ENCODE data around the gene TOP1.

GRCh38 chr20:41081276-41081814 is 52.7 kb downstream of the TOP1 start:
- no peak for TF ChIP-seq YY1 (IDR thresholded peaks at IDR 0.05; ENCODE audit: insufficient read depth, insufficient read length)
- no peak for TF ChIP-seq SUZ12 (IDR thresholded peaks at IDR 0.05; ENCODE audit: extremely low read depth, insufficient read depth, insufficient read length)
- TF ChIP-seq ZNF274 (IDR thresholded peaks at IDR 0.05; ENCODE audit: low read depth, low read length): no peak
